IMR-90 (cell line): ENCODE results near the gene SAMM50. TPM values are rescaled to one million over a fixed set of nuclear protein-coding genes. Genes with fewer than 3 reads are reported as not detected.

Source experiments
- ATAC-seq: fragments of 200-7000 bp; cut with Tn5 transposase; 2 replicates; pipeline ENCODE4 v1.9.1; 2020; ENCODE audit warnings: low read depth, mild to moderate bottlenecking, moderate library complexity
- BruUV-seq: library from RNA; stranded (reverse); fragments of 400-500 nt; replicated peaks from 2 replicates; lab custom pipeline; 2021; lab: Mats Ljungman, UMichigan
- CTCF ChIA-PET: fragments of 300-600 bp; formaldehyde crosslinking; extraction: SDS; loops from one replicate; lab custom pipeline; 2021; ENCODE audit warnings: antibody characterized with exemption; lab: Yijun Ruan, JAX
- POLR2A ChIA-PET: fragments of 300-600 bp; sonication (Branson Sonifier 250); formaldehyde crosslinking; loops from one replicate; lab custom pipeline; 2022; ENCODE audit warnings: antibody characterized with exemption; ENCODE audit not compliant: unreplicated experiment; lab: Charles Lee
- DNase-seq: peaks from one replicate; pipeline ENCODE4 v3.0.0; 2013
- H2AFZ ChIP-seq: replicated peaks from 2 replicates; pipeline ENCODE3; 2013; ENCODE audit warnings: low read length, mild to moderate bottlenecking; ENCODE audit not compliant: poor library complexity
- H2AK5ac ChIP-seq: 2 replicates; pipeline ENCODE4 v1.6.1; 2013; ENCODE audit warnings: low read depth, low read length, inconsistent platforms
- H2AK9ac ChIP-seq: replicated peaks from 2 replicates; pipeline ENCODE3; 2013; ENCODE audit warnings: mild to moderate bottlenecking, low read depth, low read length, moderate library complexity; ENCODE audit not compliant: poor library complexity
- H2BK120ac ChIP-seq: 2 replicates; pipeline ENCODE4 v1.6.1; 2013; ENCODE audit warnings: low read depth, low read length, inconsistent platforms
- H2BK15ac ChIP-seq: 3 replicates; pipeline ENCODE4 v1.6.1; 2013; ENCODE audit warnings: low read depth, low read length, inconsistent platforms
- H2BK20ac ChIP-seq: 2 replicates; pipeline ENCODE4 v1.6.1; 2013; ENCODE audit warnings: low read depth, mild to moderate bottlenecking, inconsistent platforms, low read length, moderate library complexity
- H2BK5ac ChIP-seq: 2 replicates; pipeline ENCODE4 v1.6.1; 2013; ENCODE audit warnings: mild to moderate bottlenecking, low read depth, low read length, inconsistent platforms; ENCODE audit not compliant: poor library complexity, severe bottlenecking
- H3K14ac ChIP-seq: replicated peaks from 2 replicates; pipeline ENCODE4 v1.6.1; 2013; ENCODE audit warnings: low read depth, low read length, inconsistent platforms
- H3K18ac ChIP-seq: 2 replicates; pipeline ENCODE4 v1.6.1; 2013; ENCODE audit warnings: low read depth, low read length, control low read depth
- H3K23ac ChIP-seq: 2 replicates; pipeline ENCODE4 v1.6.1; 2013; ENCODE audit warnings: low read depth, low read length, inconsistent platforms
- H3K27ac ChIP-seq: 2 replicates; pipeline ENCODE4 v1.5.1; 2013; ENCODE audit warnings: mild to moderate bottlenecking, control low read depth, low read length; ENCODE audit not compliant: insufficient read depth
- H3K27me3 ChIP-seq: 2 replicates; pipeline ENCODE4 v1.6.1; 2013; ENCODE audit warnings: low read length; ENCODE audit not compliant: control insufficient read depth, insufficient read depth
- H3K36me3 ChIP-seq: 2 replicates; pipeline ENCODE4 v1.6.1; 2013; ENCODE audit warnings: low read length, mixed read lengths; ENCODE audit not compliant: control insufficient read depth, insufficient read depth
- H3K4ac ChIP-seq: 2 replicates; pipeline ENCODE4 v1.6.1; 2013; ENCODE audit warnings: low read depth, low read length, inconsistent platforms
- H3K4me1 ChIP-seq: 2 replicates; pipeline ENCODE4 v1.6.1; 2013; ENCODE audit warnings: low read length, mixed read lengths; ENCODE audit not compliant: control insufficient read depth, insufficient read depth
- H3K4me2 ChIP-seq: 2 replicates; pipeline ENCODE4 v1.6.1; 2013; ENCODE audit warnings: low read depth, mild to moderate bottlenecking, control low read depth, low read length, moderate library complexity
- H3K4me3 ChIP-seq: 2 replicates; pipeline ENCODE4 v1.5.1; 2013; ENCODE audit warnings: low read depth, mild to moderate bottlenecking, control low read depth, low read length, moderate library complexity; ENCODE audit not compliant: insufficient read depth
- H3K56ac ChIP-seq: 2 replicates; pipeline ENCODE4 v1.6.1; 2013; ENCODE audit warnings: low read length, inconsistent platforms; ENCODE audit not compliant: insufficient read depth; ENCODE audit errors: extremely low read depth
- H3K79me1 ChIP-seq, 2 experiments: 2 replicates each; pipeline ENCODE4 v1.6.1; 2013; ENCODE audit warnings: low read length in 2 of 2, inconsistent platforms in 1 of 2, low read depth in 1 of 2
- H3K9ac ChIP-seq: 2 replicates; pipeline ENCODE4 v1.6.1; 2013; ENCODE audit warnings: low read depth, low read length, control low read depth
- H3K9me1 ChIP-seq: 2 replicates; pipeline ENCODE4 v1.6.1; 2013; ENCODE audit warnings: low read length, inconsistent platforms; ENCODE audit not compliant: insufficient read depth
- H3K9me3 ChIP-seq: 2 replicates; pipeline ENCODE4 v1.6.1; 2013; ENCODE audit warnings: low read length; ENCODE audit not compliant: control insufficient read depth, insufficient read depth
- H4K20me1 ChIP-seq: 2 replicates; pipeline ENCODE4 v1.6.1; 2013; ENCODE audit warnings: low read length, inconsistent platforms; ENCODE audit not compliant: insufficient read depth
- H4K5ac ChIP-seq: 2 replicates; pipeline ENCODE4 v1.6.1; 2013; ENCODE audit warnings: mild to moderate bottlenecking, low read depth, low read length, control low read depth
- H4K8ac ChIP-seq, 2 experiments: 2 replicates each; pipeline ENCODE4 v1.6.1; 2013; ENCODE audit warnings: low read depth in 2 of 2, low read length in 2 of 2, control low read depth in 1 of 2, inconsistent platforms in 1 of 2
- H4K91ac ChIP-seq: 2 replicates; pipeline ENCODE4 v1.6.1; 2013; ENCODE audit warnings: low read depth, low read length, inconsistent platforms; ENCODE audit not compliant: insufficient read depth
- BHLHE40 ChIP-seq: fragments of 150-350 bp; IDR thresholded peaks from 2 replicates; pipeline ENCODE4 v1.6.1; 2016; ENCODE audit warnings: mild to moderate bottlenecking, low read depth, low read length
- CEBPB ChIP-seq: IDR thresholded peaks from 2 replicates; pipeline ENCODE4 v1.6.1; 2012; ENCODE audit warnings: low read depth, low read length, improper control_type of control experiment
- CHD1 ChIP-seq: IDR thresholded peaks from 2 replicates; pipeline ENCODE4 v1.6.1; 2012; ENCODE audit warnings: low read depth, low read length, improper control_type of control experiment
- ELK1 ChIP-seq: fragments of 150-350 bp; IDR thresholded peaks from 2 replicates; pipeline ENCODE4 v1.6.1; 2016; ENCODE audit warnings: low read depth, mild to moderate bottlenecking, low read length, moderate library complexity, borderline replicate concordance
- FOS ChIP-seq: fragments of 150-350 bp; IDR thresholded peaks from 2 replicates; pipeline ENCODE4 v1.6.1; 2016; ENCODE audit warnings: low read depth, low read length
- MAFK ChIP-seq: IDR thresholded peaks from 2 replicates; pipeline ENCODE4 v1.6.1; 2012; ENCODE audit warnings: low read depth, low read length, improper control_type of control experiment
- MXI1 ChIP-seq: IDR thresholded peaks from 2 replicates; pipeline ENCODE4 v1.6.1; 2012; ENCODE audit warnings: low read depth, mild to moderate bottlenecking, low read length, moderate library complexity, borderline replicate concordance
- NFE2L2 ChIP-seq: fragments of 150-350 bp; IDR thresholded peaks from 2 replicates; pipeline ENCODE4 v1.6.1; 2016; ENCODE audit warnings: low read depth, mild to moderate bottlenecking, low read length
- POLR2A ChIP-seq: IDR thresholded peaks from 2 replicates; pipeline ENCODE4 v1.6.1; 2012; ENCODE audit warnings: mild to moderate bottlenecking, low read depth, low read length
- RAD21 ChIP-seq: IDR thresholded peaks from 2 replicates; pipeline ENCODE4 v1.6.1; 2012; ENCODE audit warnings: low read length, improper control_type of control experiment
- RCOR1 ChIP-seq: IDR thresholded peaks from 2 replicates; pipeline ENCODE4 v1.6.1; 2012; ENCODE audit warnings: mild to moderate bottlenecking, low read length, improper control_type of control experiment; ENCODE audit not compliant: insufficient replicate concordance
- RFX5 ChIP-seq: IDR thresholded peaks from 2 replicates; pipeline ENCODE4 v1.8.0; 2012; ENCODE audit warnings: low read depth, mild to moderate bottlenecking, low read length, moderate library complexity
- SMC3 ChIP-seq: fragments of 150-350 bp; IDR thresholded peaks from 2 replicates; pipeline ENCODE4 v1.6.1; 2016; ENCODE audit warnings: low read depth, mild to moderate bottlenecking, antibody characterized with exemption, low read length, moderate library complexity
- USF2 ChIP-seq: fragments of 150-350 bp; IDR thresholded peaks from 2 replicates; pipeline ENCODE4 v1.6.1; 2017; ENCODE audit warnings: mild to moderate bottlenecking, antibody characterized with exemption, low read length, low read depth
- WGBS, 2 experiments: methylation state at CpG; one replicate each; pipeline versions ENCODE4 v1.1.5 to v1.1.7; 2013; ENCODE audit warnings: missing lambda C conversion rate in 2 of 2; ENCODE audit not compliant: insufficient read length in 1 of 2; ENCODE audit errors: extremely low coverage in 2 of 2; 5-methylcytosine and 5-hydroxymethylcytosine counted together
- dilution Hi-C: fragments of 300-500 bp; cut with HindIII; formaldehyde crosslinking; loops from one replicate; pipeline ENCODE4 v1.14.3; 2018; ENCODE audit warnings: low sequenced_read_pairs; ENCODE audit not compliant: unreplicated experiment
- in situ Hi-C: fragments of 300-500 bp; cut with MboI; formaldehyde crosslinking; loops from 3 replicates; pipeline ENCODE4 v1.14.3; 2019; ENCODE audit warnings: low sequenced_read_pairs, inconsistent platforms, mixed read lengths
- intact Hi-C: fragments of 100-400 bp; cut with micrococcal nuclease; formaldehyde crosslinking; loops from 2 replicates; pipeline ENCODE4 v1.10.0; 2022
- polyA plus RNA-seq, 3 experiments: library from polyadenylated mRNA; depleted of rRNA; stranded (reverse); fragments of >200 nt; gene quantifications; 2 replicates each; pipeline ENCODE4 v1.2.3, GENCODE V29; 2012; ENCODE audit warnings: low replicate concordance in 1 of 3
- total RNA-seq: library from RNA; depleted of rRNA; stranded (reverse); fragments of >200 nt; gene quantifications from 2 replicates; pipeline ENCODE4 v1.2.3, GENCODE V29; 2012
- TF ChIP-seq, protein P1 (sequence below): conservative IDR thresholded peaks from 2 replicates; pipeline ENCODE4 v1.5.1; 2012; ENCODE audit warnings: mild to moderate bottlenecking, low read depth, low read length, improper control_type of control experiment

SAMM50 gene
- total and polyA plus RNA-seq, 2 of the 4 experiments (the other 2 are of a cell fraction), result 40.6 to 43.7 TPM

DNA sequence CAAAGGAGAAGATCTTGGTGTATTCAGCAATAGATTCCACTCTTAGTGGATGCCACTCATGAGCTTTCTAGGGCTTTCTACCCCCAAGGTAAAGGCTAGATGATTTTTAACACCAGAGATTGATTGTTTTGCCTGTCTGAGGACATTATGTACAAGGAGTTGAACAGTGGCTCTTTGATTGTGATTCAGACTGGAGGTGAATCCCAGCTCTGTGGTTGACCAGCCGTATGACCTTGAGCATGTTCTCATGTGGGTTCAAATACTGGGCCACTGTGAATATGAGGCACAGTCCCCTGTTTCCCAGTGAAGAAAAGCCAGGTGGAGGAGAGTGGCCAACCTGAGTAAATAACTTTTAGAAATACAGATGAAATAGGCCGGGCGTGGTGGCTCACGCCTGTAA is 44.9 kb downstream of the SAMM50 start:
- no peak overlapping the region for H2BK5ac ChIP-seq
- no peak overlapping the region for H4K91ac ChIP-seq
- H3K4ac ChIP-seq, result no peak overlapping the region
- no peak overlapping the region for H3K27ac ChIP-seq
- H3K14ac ChIP-seq, result no peak overlapping the region
- DNase-seq (no peak), ATAC-seq (no peak)
- H2BK120ac ChIP-seq, result no peak overlapping the region
- POLR2A ChIA-PET, result no interaction called here
- H2AFZ ChIP-seq, result no peak overlapping the region
- H3K18ac ChIP-seq, result no peak overlapping the region
- no peaks in the 10 kb centered on the region for H3K4me1 ChIP-seq
- in situ Hi-C loops, result no loop called here
- H3K23ac ChIP-seq, result no peak overlapping the region
- no TSS peak for BruUV-seq
- H4K5ac ChIP-seq, result no peak overlapping the region
- no peaks in the 10 kb centered on the region for H3K27me3 ChIP-seq
- H3K56ac ChIP-seq, result no peak overlapping the region
- H4K8ac ChIP-seq, result no peak overlapping the region
- no peak overlapping the region for H2AK5ac ChIP-seq
- no peak overlapping the region for H2BK20ac ChIP-seq
- peaks cover 28% of the 10 kb centered on the region; the same call in 1 of the 2 replicates for H3K36me3 ChIP-seq
- H3K9me3 ChIP-seq, result no peaks in the 10 kb centered on the region
- H2BK15ac ChIP-seq, result no peak overlapping the region
- no peaks in the 10 kb centered on the region for H3K9me1 ChIP-seq
- dilution Hi-C loops, result no loop called here
- CTCF ChIA-PET, result interaction anchor here (0.7 kb wide), 1 partner anchor 34 kb away, joined by 3 read pairs; no protein-coding TSS in a partner anchor
- H3K79me1 ChIP-seq, result peaks cover 0 to 3% of the 10 kb centered on the region in 2 experiments; a peak in 1 of 4 replicates
- no peak for TF ChIP-seq USF2
- TF ChIP-seq FOS, result no peak
- TF ChIP-seq, protein P1, sequence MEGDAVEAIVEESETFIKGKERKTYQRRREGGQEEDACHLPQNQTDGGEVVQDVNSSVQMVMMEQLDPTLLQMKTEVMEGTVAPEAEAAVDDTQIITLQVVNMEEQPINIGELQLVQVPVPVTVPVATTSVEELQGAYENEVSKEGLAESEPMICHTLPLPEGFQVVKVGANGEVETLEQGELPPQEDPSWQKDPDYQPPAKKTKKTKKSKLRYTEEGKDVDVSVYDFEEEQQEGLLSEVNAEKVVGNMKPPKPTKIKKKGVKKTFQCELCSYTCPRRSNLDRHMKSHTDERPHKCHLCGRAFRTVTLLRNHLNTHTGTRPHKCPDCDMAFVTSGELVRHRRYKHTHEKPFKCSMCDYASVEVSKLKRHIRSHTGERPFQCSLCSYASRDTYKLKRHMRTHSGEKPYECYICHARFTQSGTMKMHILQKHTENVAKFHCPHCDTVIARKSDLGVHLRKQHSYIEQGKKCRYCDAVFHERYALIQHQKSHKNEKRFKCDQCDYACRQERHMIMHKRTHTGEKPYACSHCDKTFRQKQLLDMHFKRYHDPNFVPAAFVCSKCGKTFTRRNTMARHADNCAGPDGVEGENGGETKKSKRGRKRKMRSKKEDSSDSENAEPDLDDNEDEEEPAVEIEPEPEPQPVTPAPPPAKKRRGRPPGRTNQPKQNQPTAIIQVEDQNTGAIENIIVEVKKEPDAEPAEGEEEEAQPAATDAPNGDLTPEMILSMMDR, result no peak
- TF ChIP-seq RAD21, result no peak
- TF ChIP-seq ELK1, result no peak
- TF ChIP-seq BHLHE40, result no peak
- TF ChIP-seq RCOR1, result no peak
- TF ChIP-seq CHD1, result no peak
- no peak for TF ChIP-seq MXI1
- TF ChIP-seq SMC3, result no peak
- no peak for TF ChIP-seq NFE2L2
- no peak for TF ChIP-seq CEBPB
- TF ChIP-seq MAFK, result no peak
- TF ChIP-seq RFX5, result no peak
- TF ChIP-seq POLR2A, result no peak
- intact Hi-C loops, result no loop called here
- no peak overlapping the region for H3K9ac ChIP-seq
- H3K4me3 ChIP-seq, result no peak overlapping the region
- H2AK9ac ChIP-seq, result no peak overlapping the region
- no peaks in the 10 kb centered on the region for H4K20me1 ChIP-seq
- no peak overlapping the region for H3K4me2 ChIP-seq
- 83% methylated on average over 4 of the region's 4 CpGs; no CpG with 5 or more reads in 1 of the 2 experiments for WGBS, 2 experiments
